HL-60 (cell line): ENCODE measurements around the gene NFE2L3.

ENCODE experiments used
- DNase-seq, 2 experiments: peaks; one replicate each; pipeline ENCODE4 v3.0.0-alpha.2; 2010 to 2020; ENCODE audit warnings: low read depth in 1 of 2, low spot score in 1 of 2
- H3K27ac ChIP-seq: fragments of 250-450 bp; sonication (Bioruptor Pico); replicated peaks from 2 replicates; pipeline ENCODE4 v1.5.1; 2020; ENCODE audit warnings: mild to moderate bottlenecking, moderate library complexity
- H3K27me3 ChIP-seq: fragments of 250-450 bp; sonication (Bioruptor Pico); 2 replicates; pipeline ENCODE4 v1.5.1; 2021; ENCODE audit warnings: mild to moderate bottlenecking, moderate library complexity; ENCODE audit not compliant: insufficient read depth, poor library complexity, severe bottlenecking
- H3K4me3 ChIP-seq: replicated peaks from 2 replicates; pipeline ENCODE4 v1.5.1; 2011; ENCODE audit warnings: mild to moderate bottlenecking, control low read depth, low read length; ENCODE audit not compliant: insufficient read depth
- CTCF ChIP-seq: IDR thresholded peaks from one replicate; pipeline ENCODE4 v1.5.1; 2011; ENCODE audit warnings: low read length, control low read depth, inconsistent platforms; ENCODE audit not compliant: insufficient read depth
- GABPA ChIP-seq: IDR thresholded peaks from 2 replicates; pipeline ENCODE4 v1.6.1; 2012; ENCODE audit warnings: low read depth
- POLR2AphosphoS5 ChIP-seq: IDR thresholded peaks from 2 replicates; pipeline ENCODE4 v1.6.1; 2012; ENCODE audit warnings: low read depth
- REST ChIP-seq: IDR thresholded peaks from 2 replicates; pipeline ENCODE4 v1.6.1; 2012; ENCODE audit warnings: low read depth; ENCODE audit not compliant: insufficient replicate concordance
- SPI1 ChIP-seq: IDR thresholded peaks from 2 replicates; pipeline ENCODE4 v1.6.1; 2012; ENCODE audit warnings: low read depth, mild to moderate bottlenecking, borderline replicate concordance

Gene NFE2L3

GRCh38 chr7:26178272-26178960 is 26.4 kb downstream of the NFE2L3 start:
- no peak for DNase-seq
- no peaks in the 10 kb centered on the region for H3K27me3 ChIP-seq
- no peak for TF ChIP-seq CTCF
- TF ChIP-seq SPI1, result no peak
- TF ChIP-seq GABPA, result no peak
- TF ChIP-seq POLR2AphosphoS5, result no peak
- no peak for TF ChIP-seq REST
- H3K27ac ChIP-seq, result no peak overlapping the region
- no peak overlapping the region for H3K4me3 ChIP-seq

GRCh38 chr7:26179422-26179821 is 27.4 kb downstream of the NFE2L3 start:
- Histone ChIP-seq H3K4me3 (no peak overlapping the region), H3K27me3 (no peaks in the 10 kb centered on the region), H3K27ac (no peak overlapping the region)
- TF ChIP-seq REST (no peak), POLR2AphosphoS5 (no peak), CTCF (no peak), GABPA (no peak), SPI1 (no peak)
- DNase-seq, result no peak

- H3K27ac ChIP-seq, result no peak overlapping the region
- TF ChIP-seq CTCF (no peak), SPI1 (no peak), GABPA (no peak), REST (no peak), POLR2AphosphoS5 (no peak)
- DNase-seq, result no peak
Measured at GRCh38 chr7:26179826-26180497, 28.0 kb downstream of the NFE2L3 start.

More at GRCh38 chr7:26179826-26180497, 28.0 kb downstream of the NFE2L3 start:
- H3K27me3 ChIP-seq, result no peaks in the 10 kb centered on the region
- H3K4me3 ChIP-seq, result no peak overlapping the region
